Erythroblast (primary cell): Measurements from ENCODE around the gene C19orf85.

ENCODE experiments used
- GATA1 ChIP-seq: IDR thresholded peaks from 2 replicates; pipeline ENCODE4 v1.6.1; 2011; ENCODE audit warnings: low read depth, mild to moderate bottlenecking, control low read depth, low read length, moderate library complexity
- POLR2A ChIP-seq: IDR thresholded peaks from 2 replicates; pipeline ENCODE4 v1.6.1; 2011; ENCODE audit warnings: mild to moderate bottlenecking, low read length

DNA sequence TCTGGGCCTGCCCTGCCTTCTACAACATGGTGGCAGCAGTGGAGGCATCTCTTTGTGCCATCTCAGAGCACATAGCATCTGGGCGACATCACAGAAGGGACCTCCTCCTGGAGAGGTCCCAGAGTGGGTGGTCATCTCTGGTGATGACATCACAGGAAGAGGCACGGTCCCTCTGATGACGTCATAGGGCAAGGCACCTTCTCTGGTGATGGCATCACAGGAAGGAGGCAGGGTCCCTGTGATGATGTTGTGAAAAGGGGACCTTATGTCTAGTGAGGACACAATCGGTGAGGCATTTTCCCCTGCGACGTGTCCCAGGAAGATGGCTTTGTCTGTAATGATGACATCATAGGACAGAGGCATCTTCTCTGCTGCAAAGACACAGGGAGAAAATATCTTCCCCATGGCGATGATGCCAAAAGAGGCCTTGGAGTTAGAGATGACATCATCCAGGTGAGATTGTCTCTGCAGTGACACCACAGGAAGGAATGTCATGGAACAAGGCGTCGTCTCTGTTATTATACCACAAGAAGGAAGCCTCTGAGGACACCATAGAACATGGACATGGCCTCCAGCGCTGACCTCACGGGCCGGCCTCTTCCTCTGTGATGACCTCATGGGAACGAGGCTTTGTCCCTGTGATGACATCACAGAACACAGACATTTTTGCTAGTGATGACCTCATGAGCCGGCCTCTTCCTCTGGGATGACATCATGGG is 32.2 kb downstream of the C19orf85 start:
- TF ChIP-seq POLR2A (no peak), GATA1 (no peak)
